Astrocyte (in vitro differentiated cells and primary cell): ENCODE measurements around the gene XCL2. TPM values are rescaled to one million over a fixed set of nuclear protein-coding genes. Genes with fewer than 3 reads are reported as not detected.
A peak's percentile ranks its signal among the peaks of the same experiment; 100 is the strongest.
"Not testable (repeated sequence)": the region's sequence is repeated elsewhere in the genome, so short reads cannot be mapped to it uniquely, and the experiment has no call there.

Experiments
- DNase-seq: peaks from one replicate; pipeline ENCODE4 v3.0.0-alpha.2; 2010; ENCODE audit warnings: low read depth
- FAIRE-seq: peaks from 2 replicates; lab custom pipeline; 2011; peaks lifted over from hg19 to GRCh38; lab: Jason Lieb, UNC
- H2AFZ ChIP-seq: 2 replicates; pipeline ENCODE4 v1.6.0; 2012; ENCODE audit warnings: low read depth, low read length, inconsistent platforms
- H3K27ac ChIP-seq: 2 replicates; pipeline ENCODE4 v1.5.1; 2011; ENCODE audit warnings: low read depth, low read length, inconsistent platforms
- H3K27me3 ChIP-seq: 2 replicates; pipeline ENCODE4 v1.6.0; 2011; ENCODE audit warnings: low read length, inconsistent platforms; ENCODE audit not compliant: insufficient read depth
- H3K36me3 ChIP-seq: 2 replicates; pipeline ENCODE4 v1.5.1; 2011; ENCODE audit warnings: low read length, inconsistent platforms; ENCODE audit not compliant: insufficient read depth
- H3K4me1 ChIP-seq: 2 replicates; pipeline ENCODE4 v1.5.1; 2011; ENCODE audit warnings: low read length, inconsistent platforms; ENCODE audit not compliant: insufficient read depth
- H3K4me2 ChIP-seq: 2 replicates; pipeline ENCODE4 v1.6.0; 2012; ENCODE audit warnings: low read length, inconsistent platforms
- H3K4me3 ChIP-seq: 2 replicates; pipeline ENCODE4 v1.5.1; 2011; ENCODE audit warnings: low read depth, mild to moderate bottlenecking, low read length, inconsistent platforms; ENCODE audit not compliant: insufficient read depth
- H3K79me2 ChIP-seq: 2 replicates; pipeline ENCODE4 v1.6.0; 2012; ENCODE audit warnings: mild to moderate bottlenecking, low read length, inconsistent platforms; ENCODE audit not compliant: insufficient read depth
- H3K9ac ChIP-seq: 2 replicates; pipeline ENCODE4 v1.6.0; 2012; ENCODE audit warnings: mild to moderate bottlenecking, low read length, inconsistent platforms
- H3K9me3 ChIP-seq: 2 replicates; pipeline ENCODE4 v1.5.1; 2012; ENCODE audit warnings: low read depth, mild to moderate bottlenecking, low read length, inconsistent platforms; ENCODE audit not compliant: insufficient read depth
- H4K20me1 ChIP-seq: 2 replicates; pipeline ENCODE4 v1.6.0; 2012; ENCODE audit warnings: low read length, inconsistent platforms; ENCODE audit not compliant: insufficient read depth
- H3K27ac Mint-ChIP-seq: one replicate; pipeline ENCODE4 v1.8.0; 2021; ENCODE audit warnings: mild to moderate bottlenecking, mixed read lengths; ENCODE audit not compliant: unreplicated experiment
- H3K27me3 Mint-ChIP-seq: one replicate; pipeline ENCODE4 v1.8.0; 2021; ENCODE audit warnings: low read depth, mixed read lengths; ENCODE audit not compliant: unreplicated experiment
- H3K36me3 Mint-ChIP-seq: one replicate; pipeline ENCODE4 v1.8.0; 2021; ENCODE audit warnings: low read depth, mixed read lengths; ENCODE audit not compliant: unreplicated experiment
- H3K4me1 Mint-ChIP-seq: one replicate; pipeline ENCODE4 v1.8.0; 2021; ENCODE audit warnings: low read depth, mixed read lengths; ENCODE audit not compliant: unreplicated experiment
- H3K4me3 Mint-ChIP-seq: one replicate; pipeline ENCODE4 v1.8.0; 2021; ENCODE audit warnings: mild to moderate bottlenecking, moderate library complexity, mixed read lengths; ENCODE audit not compliant: unreplicated experiment
- H3K9me3 Mint-ChIP-seq: one replicate; pipeline ENCODE4 v1.8.0; 2021; ENCODE audit warnings: mild to moderate bottlenecking, mixed read lengths; ENCODE audit not compliant: unreplicated experiment
- total RNA-seq: library from RNA; stranded (reverse); gene quantifications from 2 replicates; pipeline ENCODE4 v1.2.1, GENCODE V29; 2021
- TF ChIP-seq, protein P1 (sequence below): IDR thresholded peaks from 2 replicates; pipeline ENCODE4 v1.5.1; 2011; ENCODE audit warnings: low read depth, mild to moderate bottlenecking, inconsistent platforms, low read length, moderate library complexity; ENCODE audit not compliant: insufficient read depth

Gene XCL2
- total RNA-seq, 1 donor from 2014 or later: not detected

DNA sequence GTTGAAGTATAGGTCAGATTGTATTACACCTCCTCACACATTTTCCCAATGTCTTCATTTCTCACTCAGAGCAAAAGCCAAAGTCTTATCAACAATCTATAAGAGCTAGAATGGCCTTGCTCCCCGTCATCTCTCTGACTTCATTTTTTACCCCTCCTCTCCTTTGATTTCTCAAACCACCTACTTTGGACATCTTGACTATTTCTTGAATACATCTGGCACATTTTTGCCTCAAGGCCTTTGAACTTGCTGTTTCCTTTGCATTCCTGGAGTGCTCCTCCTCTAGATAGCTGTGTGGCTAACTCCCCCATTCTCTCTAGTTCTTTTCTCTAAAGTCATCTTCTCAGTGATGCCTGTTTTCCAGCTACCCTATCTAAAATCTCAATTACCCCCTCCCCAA lies 7.2 kb upstream of the XCL2 start:
- Histone ChIP-seq H3K27ac (no peak overlapping the region), H2AFZ (no peak overlapping the region), H3K9ac (no peak overlapping the region), H3K4me3 (no peak overlapping the region), H3K4me1 (no peaks in the 10 kb centered on the region), H3K27me3 (no peaks in the 10 kb centered on the region), H3K9me3 (no peaks in the 10 kb centered on the region), H4K20me1 (no peaks in the 10 kb centered on the region), H3K36me3 (no peaks in the 10 kb centered on the region), H3K4me2 (no peak overlapping the region), H3K79me2 (no peaks in the 10 kb centered on the region)
- TF ChIP-seq, protein P1, sequence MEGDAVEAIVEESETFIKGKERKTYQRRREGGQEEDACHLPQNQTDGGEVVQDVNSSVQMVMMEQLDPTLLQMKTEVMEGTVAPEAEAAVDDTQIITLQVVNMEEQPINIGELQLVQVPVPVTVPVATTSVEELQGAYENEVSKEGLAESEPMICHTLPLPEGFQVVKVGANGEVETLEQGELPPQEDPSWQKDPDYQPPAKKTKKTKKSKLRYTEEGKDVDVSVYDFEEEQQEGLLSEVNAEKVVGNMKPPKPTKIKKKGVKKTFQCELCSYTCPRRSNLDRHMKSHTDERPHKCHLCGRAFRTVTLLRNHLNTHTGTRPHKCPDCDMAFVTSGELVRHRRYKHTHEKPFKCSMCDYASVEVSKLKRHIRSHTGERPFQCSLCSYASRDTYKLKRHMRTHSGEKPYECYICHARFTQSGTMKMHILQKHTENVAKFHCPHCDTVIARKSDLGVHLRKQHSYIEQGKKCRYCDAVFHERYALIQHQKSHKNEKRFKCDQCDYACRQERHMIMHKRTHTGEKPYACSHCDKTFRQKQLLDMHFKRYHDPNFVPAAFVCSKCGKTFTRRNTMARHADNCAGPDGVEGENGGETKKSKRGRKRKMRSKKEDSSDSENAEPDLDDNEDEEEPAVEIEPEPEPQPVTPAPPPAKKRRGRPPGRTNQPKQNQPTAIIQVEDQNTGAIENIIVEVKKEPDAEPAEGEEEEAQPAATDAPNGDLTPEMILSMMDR: no peak
- Mint-ChIP-seq H3K9me3 (peaks cover 4% of the 10 kb centered on the region), H3K27me3 (peaks cover 12% of the 10 kb centered on the region), H3K4me3 (no peak overlapping the region), H3K36me3 (peaks cover 1% of the 10 kb centered on the region), H3K4me1 (peaks cover 5% of the 10 kb centered on the region), H3K27ac (no peak overlapping the region)
- FAIRE-seq: no peak
- peak; percentile 5 for DNase-seq

DNA sequence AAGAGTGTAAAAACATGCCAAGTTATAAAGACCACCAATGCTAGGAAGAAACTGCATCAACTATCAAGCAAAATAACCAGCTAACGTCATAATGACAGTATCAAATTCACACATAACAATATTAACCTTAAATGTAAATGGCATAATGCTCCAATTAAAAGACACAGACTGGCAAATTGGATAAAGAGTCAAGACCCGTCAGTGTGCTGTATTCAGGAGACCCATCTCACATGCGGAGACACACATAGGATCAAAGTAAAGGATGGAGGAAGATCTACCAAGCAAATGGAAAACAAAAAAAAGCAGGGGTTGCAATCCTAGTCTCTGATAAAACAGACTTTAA lies 2.7 kb upstream of the XCL2 start:
- H4K20me1 ChIP-seq, FAIRE-seq, H3K4me1 ChIP-seq, H3K4me2 ChIP-seq, H3K9me3 ChIP-seq, H3K9me3 Mint-ChIP-seq, H3K79me2 ChIP-seq, H3K4me3 Mint-ChIP-seq, H3K9ac ChIP-seq, H3K27ac ChIP-seq, H3K4me1 Mint-ChIP-seq, H2AFZ ChIP-seq, H3K4me3 ChIP-seq, H3K36me3 Mint-ChIP-seq, H3K36me3 ChIP-seq, DNase-seq, H3K27me3 ChIP-seq, H3K27ac Mint-ChIP-seq: not testable (repeated sequence)
- peaks cover 14% of the 10 kb centered on the region for H3K27me3 Mint-ChIP-seq

DNA sequence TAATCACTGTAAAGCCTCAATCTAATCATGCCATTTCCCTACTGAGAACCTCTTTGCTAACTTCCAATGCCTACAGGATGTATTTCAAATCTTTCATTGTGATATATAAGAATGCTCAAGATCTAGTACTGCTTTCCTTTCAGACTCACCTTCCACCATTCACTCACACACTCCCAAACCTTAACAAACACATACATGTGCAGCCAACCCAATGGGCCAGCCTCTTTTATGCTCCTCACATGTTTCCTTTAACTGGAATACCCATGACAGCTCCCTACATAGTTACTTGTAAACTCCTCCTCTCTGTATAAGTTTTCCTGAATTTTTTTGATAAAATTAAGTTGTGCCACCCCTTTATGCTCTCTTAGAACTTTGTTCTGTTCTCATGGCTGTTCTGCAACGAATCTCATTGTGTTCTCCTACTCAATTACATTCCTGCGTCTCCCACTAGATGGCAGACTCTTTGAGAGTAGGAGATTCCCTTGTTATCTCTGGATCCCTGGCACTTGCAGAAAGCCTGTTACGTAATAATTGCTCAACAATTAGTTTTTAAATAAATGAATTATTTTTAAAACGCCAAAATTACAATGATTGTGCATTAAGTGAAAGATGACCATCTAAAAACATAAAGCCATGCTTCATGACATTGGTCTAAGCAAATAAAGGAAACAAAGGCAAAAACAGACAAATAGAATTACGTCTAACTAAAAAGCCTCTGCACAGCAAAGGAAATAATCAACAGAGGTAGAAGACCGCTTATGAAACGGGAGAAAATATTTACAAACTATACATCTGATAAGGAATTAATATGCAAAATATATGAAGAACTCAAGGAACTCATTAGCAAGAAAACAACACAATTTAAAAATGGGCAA lies 2.1 kb upstream of the XCL2 start:
- not testable (repeated sequence) for H3K36me3 ChIP-seq, H3K4me1 Mint-ChIP-seq, H3K4me3 Mint-ChIP-seq, H4K20me1 ChIP-seq, H3K27me3 ChIP-seq, H3K27ac Mint-ChIP-seq, H3K9me3 ChIP-seq, H3K4me2 ChIP-seq, FAIRE-seq, H3K9ac ChIP-seq, H3K27ac ChIP-seq, H3K4me3 ChIP-seq, H3K79me2 ChIP-seq, H2AFZ ChIP-seq, H3K4me1 ChIP-seq, H3K9me3 Mint-ChIP-seq, H3K36me3 Mint-ChIP-seq
- H3K27me3 Mint-ChIP-seq: peaks cover 14% of the 10 kb centered on the region
- TF ChIP-seq, protein P1: peak; percentile 29
- DNase-seq: peak; percentile 5

DNA sequence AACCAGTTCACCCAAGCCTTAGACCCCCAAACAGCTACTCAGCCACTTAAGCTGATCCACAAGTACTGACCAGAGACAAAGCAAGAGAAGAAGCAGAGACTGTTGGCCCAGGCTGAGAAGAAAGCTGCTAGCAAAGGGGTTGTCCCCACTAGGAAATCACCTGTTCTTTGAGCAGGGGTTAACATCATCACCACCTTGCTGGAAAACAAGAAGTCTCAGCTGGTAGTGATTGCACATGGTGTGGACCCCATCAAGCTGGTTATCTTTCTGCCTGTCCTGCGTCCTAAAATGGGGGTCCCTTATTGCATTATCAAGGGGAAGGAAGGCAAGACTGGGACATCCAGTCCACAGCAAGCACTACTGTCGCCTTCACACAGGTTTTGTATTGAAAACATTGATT lies 819 bp downstream of the XCL2 start:
- H4K20me1 ChIP-seq, H3K27ac ChIP-seq, H3K4me3 Mint-ChIP-seq, DNase-seq, FAIRE-seq, H3K4me1 Mint-ChIP-seq, H3K36me3 ChIP-seq, H3K36me3 Mint-ChIP-seq, H3K27ac Mint-ChIP-seq, H3K9me3 ChIP-seq, H3K27me3 ChIP-seq, H2AFZ ChIP-seq, H3K9me3 Mint-ChIP-seq, H3K4me3 ChIP-seq, H3K4me1 ChIP-seq, H3K4me2 ChIP-seq, H3K9ac ChIP-seq, H3K79me2 ChIP-seq: not testable (repeated sequence)
- peaks cover 16% of the 10 kb centered on the region for H3K27me3 Mint-ChIP-seq

DNA sequence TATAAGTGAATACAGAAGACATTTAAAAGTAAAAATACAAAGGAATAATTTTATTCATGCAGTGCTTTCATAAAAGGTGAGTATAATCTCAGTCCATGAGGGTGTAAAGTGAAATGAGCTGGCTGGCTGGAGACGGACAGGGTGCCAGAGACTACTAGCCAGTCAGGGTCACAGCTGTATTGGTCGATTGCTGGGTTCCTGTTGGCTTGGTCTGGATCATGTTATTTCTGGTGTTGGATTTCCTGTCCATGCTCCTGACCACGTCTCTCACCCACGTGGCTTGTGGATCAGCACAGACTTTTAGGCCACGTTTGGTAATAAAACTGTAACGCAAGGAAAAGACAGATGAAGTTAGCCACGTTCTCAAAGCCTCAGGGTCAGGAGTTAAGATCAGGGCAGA lies 3.0 kb downstream of the XCL2 start:
- not testable (repeated sequence) for H3K4me1 ChIP-seq, H3K36me3 ChIP-seq, DNase-seq, H3K27ac ChIP-seq, H3K27ac Mint-ChIP-seq, H3K4me3 ChIP-seq, H3K4me2 ChIP-seq, H3K9me3 Mint-ChIP-seq, FAIRE-seq, H3K27me3 ChIP-seq, H4K20me1 ChIP-seq, H3K36me3 Mint-ChIP-seq, H3K79me2 ChIP-seq, H2AFZ ChIP-seq, H3K4me3 Mint-ChIP-seq, H3K9ac ChIP-seq, H3K4me1 Mint-ChIP-seq, H3K9me3 ChIP-seq
- H3K27me3 Mint-ChIP-seq: peaks cover 21% of the 10 kb centered on the region
